Activated CD8-positive, alpha-beta memory T cell treated with anti-CD3 and anti-CD28 coated beads for 36 hours (primary cell): Measurements from ENCODE around the gene DSCAML1. TPM values are rescaled to one million over a fixed set of nuclear protein-coding genes. Genes with fewer than 3 reads are reported as not detected.

Source experiments
- CTCF ChIA-PET: fragments of 350-600 bp; sonication (Branson Sonifier 250); formaldehyde crosslinking; loops from one replicate; lab custom pipeline; 2021; ENCODE audit warnings: antibody characterized with exemption; lab: Charles Lee
- POLR2A ChIA-PET: fragments of 350-600 bp; sonication (Branson Sonifier 250); formaldehyde crosslinking; loops from one replicate; lab custom pipeline; 2021; ENCODE audit warnings: antibody characterized with exemption; lab: Charles Lee
- total RNA-seq, 2 experiments: library from RNA; stranded (reverse); gene quantifications; one replicate each; pipeline ENCODE4 v1.2.3, GENCODE V29; 2021

The DSCAML1 gene
- total RNA-seq, 2 experiments from 2014 or later = 0.13 to 0.17 TPM

- ChIA-PET POLR2A (interaction anchor here (1.2 kb wide), 1 partner anchor 9 kb away, joined by 4 read pairs; no protein-coding TSS in a partner anchor), CTCF (interaction anchor here (1.1 to 8.2 kb wide), 10 partner anchors 9 to 477 kb away, joined by 3 to 64 read pairs (median 18); partner anchors contain the start of gene FXYD2)
Observed at GRCh38 chr11:117808784-117809183, 11.8 kb upstream of the DSCAML1 start.

DNA sequence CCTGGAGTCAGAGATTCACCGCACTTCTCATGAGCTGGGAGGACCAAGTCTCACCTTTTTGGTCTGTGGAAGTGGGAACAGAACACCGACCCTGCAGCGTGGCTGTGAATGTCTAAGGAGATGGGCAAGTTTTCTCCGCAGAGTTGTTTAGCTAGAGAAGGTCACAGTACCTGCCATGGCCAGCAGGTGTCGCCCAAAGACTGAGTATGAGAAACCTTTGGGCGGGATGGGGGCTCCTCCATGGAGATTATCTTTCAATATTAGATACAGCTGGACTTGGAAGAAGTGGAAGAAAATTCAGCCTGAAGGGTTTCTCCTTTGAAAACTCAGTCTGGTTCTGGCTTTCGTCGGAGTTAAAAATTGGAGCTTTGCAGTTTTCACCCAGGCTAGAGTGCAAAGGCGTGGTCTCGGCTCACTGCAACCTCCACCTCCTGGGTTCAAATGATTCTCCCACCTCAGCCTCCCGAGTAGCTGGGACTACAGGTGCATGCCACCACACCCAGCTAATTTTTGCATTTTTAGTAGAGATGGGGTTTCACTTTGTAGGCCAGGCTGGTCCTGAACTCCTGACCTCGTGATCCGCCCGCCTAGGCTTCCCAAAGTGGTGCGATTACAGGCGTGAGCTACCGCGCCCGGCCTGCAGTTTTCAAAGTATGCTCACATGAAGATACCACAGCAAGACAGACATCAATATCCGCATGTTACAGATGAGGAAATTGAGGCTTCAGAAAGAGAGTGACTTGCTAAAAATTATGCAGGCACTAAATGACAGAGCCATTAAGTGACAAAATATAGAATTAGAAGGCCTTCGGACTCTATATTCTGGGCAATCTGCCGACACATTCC, 10.7 kb upstream of the DSCAML1 start:
- ChIA-PET CTCF (interaction anchor here (0.8 to 8.2 kb wide), 23 partner anchors 9 to 476 kb away, joined by 3 to 64 read pairs (median 4); partner anchors contain the start of genes FXYD2 and FXYD6), POLR2A (interaction anchor here (0.8 kb wide), 1 partner anchor 9 kb away, joined by 6 read pairs; no protein-coding TSS in a partner anchor)

DNA sequence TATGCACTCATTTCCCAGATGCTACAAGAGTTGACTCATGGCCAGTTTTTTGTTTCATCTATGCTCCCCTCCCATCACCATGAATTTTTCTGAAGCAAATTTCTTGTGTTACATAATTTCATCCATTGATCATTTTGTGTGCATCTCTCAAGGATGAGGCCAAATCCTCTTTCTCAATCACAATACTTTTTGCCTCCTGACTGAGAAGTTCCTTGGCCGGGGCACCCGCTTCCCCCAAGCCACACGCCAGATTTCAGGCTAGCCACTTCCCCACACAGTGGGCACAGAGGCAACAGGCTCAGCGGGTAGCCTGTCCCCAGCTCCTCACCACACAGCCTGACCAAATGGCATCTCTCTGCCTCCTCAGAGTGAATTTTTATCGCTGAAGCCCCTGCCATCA, 9.8 kb upstream of the DSCAML1 start:
- ChIA-PET POLR2A (no interaction called here), CTCF (interaction anchor here (1.0 to 8.2 kb wide), 14 partner anchors 8 to 365 kb away, joined by 3 to 64 read pairs (median 9); partner anchors contain the start of gene FXYD2)

DNA sequence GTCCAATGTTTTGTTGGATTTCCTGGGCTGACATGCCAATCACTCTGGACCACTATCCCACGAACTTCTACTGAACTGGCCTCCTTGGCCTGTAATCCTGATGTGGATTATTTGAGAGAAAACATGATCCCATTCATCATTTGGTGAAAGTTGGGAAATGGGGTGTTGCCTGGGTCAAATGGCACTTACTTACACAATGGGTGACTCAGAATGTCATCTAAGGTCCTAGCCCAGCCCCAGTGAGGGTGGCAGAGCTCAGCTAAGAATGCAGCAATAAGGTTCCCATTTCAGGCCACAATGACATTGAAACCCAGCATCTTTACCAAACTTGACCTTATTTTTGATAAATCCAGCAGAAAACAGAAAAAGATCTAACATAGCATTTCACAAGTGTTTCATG, 8.0 kb upstream of the DSCAML1 start:
- CTCF ChIA-PET = interaction anchor here (1.3 to 8.2 kb wide), 2 partner anchors 127 to 141 kb away, joined by 3 to 41 read pairs; no protein-coding TSS in a partner anchor
- POLR2A ChIA-PET = no interaction called here

DNA sequence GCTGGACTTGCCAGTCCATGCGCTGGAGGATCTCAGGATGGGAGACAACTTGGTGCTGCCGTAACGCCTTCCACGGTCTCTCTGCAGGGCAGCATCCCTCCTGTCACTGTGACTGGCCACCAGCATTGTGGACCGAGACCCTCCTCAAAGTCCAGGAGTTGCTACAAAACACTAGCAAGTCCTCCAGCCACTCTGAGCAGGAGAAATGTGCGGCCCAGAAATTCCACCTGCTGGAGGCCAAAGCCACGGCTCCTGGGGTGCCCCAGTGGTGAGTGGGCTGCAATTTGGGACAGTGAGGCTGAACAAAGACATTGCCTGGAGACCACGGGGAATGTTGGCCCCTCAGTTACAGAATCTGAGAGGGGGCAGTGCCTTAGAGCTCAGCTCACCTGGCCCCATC, 6.9 kb upstream of the DSCAML1 start:
- ChIA-PET CTCF (interaction anchor here (8.2 kb wide), 1 partner anchor 142 kb away, joined by 41 read pairs; no protein-coding TSS in a partner anchor), POLR2A (no interaction called here)

DNA sequence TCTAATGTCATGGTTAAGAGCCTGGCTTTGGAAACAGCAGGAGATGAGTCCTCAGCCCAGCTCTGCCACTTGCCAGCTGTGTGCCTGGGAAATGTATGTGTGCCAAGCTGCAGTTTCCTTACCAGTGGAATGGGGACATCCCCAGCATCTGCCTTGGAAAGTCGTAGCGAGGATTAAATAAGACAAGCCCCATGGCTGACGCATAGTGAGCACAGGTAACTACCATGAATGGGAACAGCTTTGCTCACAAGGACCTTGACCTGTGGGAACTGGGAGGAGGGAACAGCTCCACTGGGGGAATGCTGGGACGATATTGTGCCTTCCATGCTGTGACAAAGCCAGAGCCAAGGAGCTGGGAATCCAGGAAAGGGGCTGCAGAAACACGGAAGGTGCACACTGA, 2.6 kb upstream of the DSCAML1 start:
- POLR2A ChIA-PET = no interaction called here

GRCh38 chr11:117796456-117796871, 552 bp downstream of the DSCAML1 start:
- CTCF ChIA-PET = interaction anchor here (1.3 kb wide), 1 partner anchor 12 kb away, joined by 3 read pairs; no protein-coding TSS in a partner anchor
- POLR2A ChIA-PET = no interaction called here

More for the DNA sequence above, 2.6 kb upstream of the DSCAML1 start:
- CTCF ChIA-PET = interaction anchor here (1.1 to 2.7 kb wide), 2 partner anchors 8 to 253 kb away, joined by 3 to 11 read pairs; no protein-coding TSS in a partner anchor

GRCh38 chr11:117795638-117796455, 1.2 kb downstream of the DSCAML1 start:
- CTCF ChIA-PET = interaction anchor here (1.3 kb wide), 1 partner anchor 12 kb away, joined by 3 read pairs; no protein-coding TSS in a partner anchor
- POLR2A ChIA-PET = no interaction called here

DNA sequence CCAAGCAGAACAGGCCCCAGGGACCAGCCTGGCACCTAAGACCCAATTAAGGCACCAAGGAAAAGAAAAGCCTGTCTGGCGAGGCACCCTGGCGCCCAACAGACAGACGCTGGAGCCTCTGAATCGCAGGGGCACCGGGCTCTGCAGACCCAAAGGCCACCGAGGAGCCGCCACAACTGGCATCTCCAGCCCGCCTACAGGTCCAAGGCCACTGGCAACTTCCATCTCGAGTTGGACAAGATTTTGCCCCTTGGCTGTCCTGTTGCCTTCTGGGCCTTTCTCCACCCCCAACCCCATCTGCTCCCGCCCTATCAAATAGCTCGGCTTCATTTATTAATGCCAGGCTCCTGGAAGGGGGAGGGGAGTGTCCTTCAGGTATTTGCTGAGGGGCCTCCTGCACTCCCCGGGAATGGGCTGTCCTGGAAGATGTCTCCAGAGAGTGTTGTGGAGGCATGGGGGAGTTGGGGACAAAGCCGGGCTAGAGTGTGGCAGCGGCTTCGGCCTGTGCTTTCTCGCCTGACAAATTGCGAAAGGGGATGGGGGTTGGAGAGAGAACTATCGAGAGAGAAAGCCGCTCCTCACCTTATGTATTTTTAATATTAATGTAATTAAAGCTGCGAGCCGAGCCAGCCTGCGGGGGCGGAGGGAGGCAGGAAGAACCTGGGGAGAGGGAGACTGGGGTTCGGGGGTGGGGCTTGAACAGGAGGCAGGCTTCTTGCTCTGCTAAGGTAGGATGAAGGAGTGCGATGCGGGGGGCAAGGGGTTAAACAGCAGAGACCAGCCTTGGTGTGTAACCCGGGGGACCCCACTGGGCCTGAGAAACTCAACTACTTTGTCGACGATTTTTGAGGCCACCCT, 2.0 kb downstream of the DSCAML1 start:
- ChIA-PET POLR2A (no interaction called here), CTCF (interaction anchor here (1.3 kb wide), 1 partner anchor 13 kb away, joined by 3 read pairs; no protein-coding TSS in a partner anchor)

- POLR2A ChIA-PET = no interaction called here
- CTCF ChIA-PET = interaction anchor here (1.3 to 2.0 kb wide), 2 partner anchors 13 to 123 kb away, joined by 3 to 7 read pairs; no protein-coding TSS in a partner anchor
Observed at GRCh38 chr11:117794135-117794534, 2.9 kb downstream of the DSCAML1 start.

DNA sequence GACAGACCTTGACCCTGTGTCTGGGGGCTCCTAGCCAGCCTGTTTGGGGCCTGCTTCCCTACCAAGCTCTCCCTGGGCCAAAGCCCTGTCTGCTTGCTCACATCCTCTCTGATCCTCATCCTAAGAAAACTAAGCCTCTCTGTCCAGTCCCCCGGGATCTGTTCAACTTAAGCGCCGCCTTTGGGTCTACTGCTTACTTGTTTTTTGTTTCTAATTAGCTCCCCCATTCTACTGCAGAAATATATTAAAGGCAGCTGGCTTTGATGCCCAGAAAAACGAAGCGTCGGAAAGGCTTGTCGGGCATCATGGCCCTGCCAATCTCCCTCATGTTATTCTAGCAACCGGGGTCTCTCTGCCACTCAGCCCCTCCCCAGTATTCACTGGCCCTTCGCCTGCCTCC, 3.4 kb downstream of the DSCAML1 start:
- POLR2A ChIA-PET = no interaction called here
- CTCF ChIA-PET = interaction anchor here (1.3 to 2.0 kb wide), 2 partner anchors 14 to 123 kb away, joined by 3 to 7 read pairs; no protein-coding TSS in a partner anchor

- POLR2A ChIA-PET = no interaction called here
- CTCF ChIA-PET = interaction anchor here (1.3 to 2.0 kb wide), 2 partner anchors 15 to 124 kb away, joined by 3 to 7 read pairs; no protein-coding TSS in a partner anchor
Observed at GRCh38 chr11:117792992-117793391, 4.0 kb downstream of the DSCAML1 start.

- CTCF ChIA-PET = interaction anchor here (2.0 kb wide), 1 partner anchor 15 kb away, joined by 7 read pairs; no protein-coding TSS in a partner anchor
- POLR2A ChIA-PET = interaction anchor here (0.6 kb wide), 1 partner anchor 948 kb away, joined by 9 read pairs; no protein-coding TSS in a partner anchor
Observed at GRCh38 chr11:117792241-117792640, 4.8 kb downstream of the DSCAML1 start.

DNA sequence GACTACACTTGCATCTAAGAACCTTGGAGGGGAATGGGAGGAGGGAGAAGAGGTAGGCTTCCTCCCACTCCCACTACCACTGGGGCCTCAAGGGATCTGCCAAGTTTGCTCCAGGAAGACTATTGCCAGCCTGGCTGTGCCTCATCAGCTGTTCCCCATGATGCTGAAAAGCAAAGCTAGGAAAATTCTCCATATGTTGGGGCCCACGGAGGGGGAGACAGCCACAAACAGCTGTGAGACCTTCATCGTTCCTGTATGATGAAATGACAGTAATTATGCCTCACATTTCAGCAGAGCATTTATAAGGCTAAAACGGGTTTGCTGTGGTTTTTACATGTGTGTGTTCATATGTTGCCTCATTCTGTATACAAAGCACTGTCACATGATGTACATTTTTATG, 6.7 kb downstream of the DSCAML1 start:
- CTCF ChIA-PET = interaction anchor here (1.2 kb wide), 1 partner anchor 364 kb away, joined by 3 read pairs; no protein-coding TSS in a partner anchor
- POLR2A ChIA-PET = no interaction called here

DNA sequence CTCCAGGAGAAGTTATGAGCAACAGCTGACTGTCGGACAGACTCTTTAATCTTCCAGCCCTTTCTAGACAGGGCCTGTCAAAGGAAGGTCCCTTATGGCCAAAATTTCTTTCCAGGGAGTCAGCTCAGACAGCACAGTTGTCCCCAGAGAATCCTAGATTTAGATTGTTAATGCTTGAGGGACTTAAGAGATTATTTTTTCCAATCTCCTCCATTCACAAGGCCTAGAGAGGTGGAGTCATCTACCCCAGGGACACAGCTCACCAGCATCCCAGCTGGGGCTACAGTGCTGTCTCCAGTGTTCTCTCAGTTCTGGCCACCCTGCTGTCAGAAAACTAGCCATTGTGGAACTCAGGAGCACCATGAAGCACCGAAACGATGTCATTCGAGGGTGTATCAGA, 7.8 kb downstream of the DSCAML1 start:
- ChIA-PET POLR2A (no interaction called here), CTCF (no interaction called here)

DNA sequence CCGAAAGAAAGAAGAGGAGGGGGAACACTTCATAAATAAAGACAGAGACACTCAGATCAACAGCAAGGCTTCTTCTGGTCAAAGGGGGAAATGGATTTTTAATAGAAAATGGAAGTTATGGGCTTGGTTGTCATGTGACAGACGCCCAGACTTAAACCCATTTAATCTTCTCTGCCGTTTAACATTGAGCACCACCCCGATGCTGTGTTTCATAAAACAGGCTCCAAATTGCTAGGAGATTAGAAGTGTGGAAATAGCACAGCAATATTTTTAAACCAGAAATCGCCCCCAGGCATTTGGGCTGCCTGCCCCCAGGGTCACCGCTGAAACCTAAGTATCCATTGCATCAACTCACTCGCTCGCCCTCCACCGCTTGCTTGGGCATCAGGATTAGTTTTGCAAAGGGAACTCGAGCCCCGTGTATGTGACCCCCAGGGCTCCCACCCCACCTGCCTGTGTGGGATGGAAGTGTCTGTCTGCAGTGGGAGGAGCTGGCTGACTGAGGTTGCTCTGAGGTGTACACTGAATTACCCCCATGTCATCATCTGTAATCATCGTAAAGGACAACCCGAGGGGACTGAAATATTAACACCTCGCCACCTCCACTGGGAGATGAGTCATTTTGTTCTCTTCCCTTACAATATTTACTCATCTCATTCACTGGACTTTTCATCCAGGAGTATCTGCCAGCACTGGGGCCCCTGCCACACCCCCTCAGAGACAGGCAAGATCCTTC, 10.7 kb downstream of the DSCAML1 start:
- POLR2A ChIA-PET = no interaction called here
- CTCF ChIA-PET = interaction anchor here (1.3 kb wide), 1 partner anchor 360 kb away, joined by 4 read pairs; no protein-coding TSS in a partner anchor

DNA sequence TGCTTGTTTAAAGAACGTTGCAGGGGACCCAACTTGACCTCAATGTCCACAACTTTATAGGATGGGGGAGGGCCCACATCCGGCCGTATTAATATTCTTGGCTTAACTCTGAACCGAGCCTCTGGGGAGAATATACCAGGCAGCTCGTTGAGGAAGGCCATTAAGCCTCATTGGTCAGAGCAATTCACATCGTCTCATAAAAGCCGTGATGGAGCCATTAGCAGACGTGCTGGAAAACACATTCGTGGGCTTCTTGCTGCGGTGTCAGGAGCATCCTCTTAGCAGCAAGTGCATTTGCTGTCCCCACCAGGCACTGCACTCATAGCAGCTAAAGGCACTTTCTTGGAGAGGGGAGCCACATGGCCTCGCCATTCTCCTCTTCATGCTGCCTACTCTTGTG, 14.9 kb downstream of the DSCAML1 start:
- POLR2A ChIA-PET = no interaction called here
- CTCF ChIA-PET = no interaction called here
